8988T (cell line): ENCODE data around the gene RIPK3.
"Not testable (repeated sequence)": the region's sequence is repeated elsewhere in the genome, so short reads cannot be mapped to it uniquely, and the experiment has no call there.

Experiments used
- DNase-seq: peaks from one replicate; pipeline ENCODE4 v3.0.0; 2011

The RIPK3 gene

DNA sequence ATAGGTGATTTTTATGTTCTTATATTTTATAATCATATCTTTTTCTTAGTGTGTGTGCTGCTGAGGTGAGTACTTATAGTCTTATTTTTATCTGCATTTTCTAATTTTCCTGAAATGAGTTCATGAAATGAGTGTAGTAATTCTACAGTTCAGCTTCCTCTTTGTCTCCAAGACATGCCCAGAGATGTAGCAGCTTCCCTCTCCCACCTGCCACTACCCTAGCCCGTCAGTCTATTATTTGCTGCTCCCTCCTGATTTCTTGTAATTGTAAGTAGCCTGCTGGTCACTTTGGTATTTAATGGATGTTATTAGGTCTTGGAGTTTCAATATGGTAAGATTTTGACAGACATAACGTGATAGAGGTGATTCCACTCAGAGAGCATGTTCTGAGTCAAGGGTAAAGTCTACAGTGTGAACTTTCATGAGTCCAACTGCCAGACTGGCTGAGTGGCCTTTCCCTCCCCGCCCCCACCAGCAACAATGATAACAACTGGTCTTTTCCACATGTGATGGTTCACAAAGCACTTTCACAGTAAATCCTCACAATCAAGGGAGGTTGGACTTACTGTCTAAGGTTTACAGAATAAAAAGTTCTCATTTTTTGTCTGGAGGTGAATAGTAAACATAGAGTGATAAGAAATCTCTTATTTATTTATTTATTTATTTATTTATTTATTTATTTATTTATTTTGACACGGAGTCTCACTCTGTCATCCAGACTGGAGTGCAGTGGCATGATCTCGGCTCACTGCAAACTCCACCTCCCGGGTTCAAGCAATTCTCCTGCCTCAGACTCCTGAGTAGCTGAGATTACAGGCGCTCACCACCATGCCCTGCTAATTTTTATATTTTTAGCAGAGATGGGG is 4.2 kb upstream of the RIPK3 start:
- no peak for DNase-seq

DNA sequence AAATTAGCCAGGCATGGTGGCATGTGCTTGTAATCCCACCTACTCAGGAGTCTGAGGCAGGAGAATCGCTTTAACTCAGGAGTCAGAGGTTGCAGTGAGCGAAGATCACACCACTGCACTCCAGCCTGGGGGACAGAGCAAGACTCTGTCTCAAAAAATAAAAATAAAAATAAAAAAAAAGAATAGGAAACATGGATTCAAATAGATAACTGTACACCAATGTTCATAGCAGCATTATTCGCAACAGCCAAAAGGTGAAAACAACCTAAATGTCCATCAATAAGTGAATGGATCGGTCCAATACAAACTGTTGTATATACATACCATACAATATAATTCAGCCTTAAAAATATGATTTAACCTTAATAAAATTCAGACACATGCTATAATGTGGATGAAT is 3.1 kb upstream of the RIPK3 start:
- DNase-seq, result no peak

DNA sequence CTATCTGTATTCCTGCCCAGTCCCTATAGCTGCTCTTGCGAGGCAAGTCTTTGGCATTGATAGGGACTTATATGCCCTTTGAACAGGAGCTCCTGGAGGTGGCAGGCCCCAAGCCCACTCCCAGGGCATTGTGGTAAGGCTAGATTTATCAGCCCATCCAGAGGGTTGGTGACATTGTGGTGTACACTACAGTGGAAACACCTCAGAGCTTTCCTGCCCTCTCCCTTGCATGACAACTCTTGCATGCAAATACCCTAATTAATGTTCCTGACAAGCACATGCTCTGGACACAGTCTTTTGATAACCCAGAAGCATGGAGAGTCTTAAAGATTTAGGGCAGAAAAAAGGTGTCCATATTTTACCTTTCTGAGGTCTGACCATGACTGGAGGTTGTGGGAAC is 815 bp upstream of the RIPK3 start:
- no peak for DNase-seq

- no peak for DNase-seq
Observed at GRCh38 chr14:24338843-24339242, 948 bp downstream of the RIPK3 start.

DNA sequence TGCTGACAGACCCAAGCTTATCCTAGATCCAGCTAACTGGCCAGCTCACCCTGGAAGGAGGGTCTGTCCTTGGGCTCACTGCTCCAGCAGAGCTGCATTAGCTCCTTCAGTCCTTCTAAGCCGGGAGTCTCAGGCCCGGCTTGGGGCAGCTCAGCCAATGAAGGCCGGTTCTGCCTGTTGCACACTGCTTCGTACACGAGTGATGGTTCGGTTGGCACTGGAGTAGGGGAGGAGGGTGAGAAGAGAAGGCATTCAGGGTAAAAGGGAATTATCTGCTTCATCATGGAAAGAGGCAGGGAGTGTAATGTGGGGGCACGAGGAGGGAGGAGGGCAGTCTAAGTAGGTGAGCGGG is 2.0 kb downstream of the RIPK3 start:
- no peak for DNase-seq

DNA sequence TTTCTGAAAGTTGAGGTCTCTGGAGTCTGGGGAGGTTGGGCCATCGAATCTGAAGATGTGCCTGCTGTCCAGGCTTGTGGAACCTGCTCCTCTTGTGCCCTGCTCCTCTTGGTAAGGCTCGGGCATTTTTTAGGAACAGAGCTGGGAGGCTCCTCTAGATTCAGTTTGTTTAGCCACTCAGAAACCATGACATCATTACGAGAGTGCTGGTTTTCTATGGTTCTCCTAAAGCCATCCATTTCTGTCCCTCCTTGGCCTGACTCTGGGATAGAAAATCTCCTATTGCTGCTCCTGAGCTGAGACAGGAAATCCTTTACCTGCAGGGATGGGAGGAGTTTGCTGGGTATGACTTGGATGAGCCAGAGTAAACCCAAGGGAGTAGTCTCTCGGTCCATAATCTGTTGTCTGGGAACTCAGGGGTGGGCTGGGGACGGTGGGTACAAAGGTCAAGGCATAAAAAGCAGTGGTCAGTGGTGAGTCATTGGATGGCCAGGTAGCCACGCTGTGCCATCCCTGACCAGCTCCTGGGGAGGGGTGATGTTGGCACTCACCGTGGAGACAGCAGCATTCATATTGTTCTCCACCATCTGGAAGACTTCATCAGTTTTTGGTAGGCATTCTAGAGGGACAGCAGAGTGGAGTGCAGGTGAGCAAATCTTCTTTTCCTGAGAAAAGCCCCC is 2.5 kb downstream of the RIPK3 start:
- no peak for DNase-seq

GRCh38 chr14:24335461-24336171 is 4.2 kb downstream of the RIPK3 start:
- DNase-seq, result no peak

- DNase-seq, result no peak
Observed at GRCh38 chr14:24334431-24335291, 5.1 kb downstream of the RIPK3 start, which contains the start of gene ADCY4. TSS of gene ADCY4 (minus strand) at chr14:24335071. CDS start at chr14:24334652, 419 bp downstream.

DNA sequence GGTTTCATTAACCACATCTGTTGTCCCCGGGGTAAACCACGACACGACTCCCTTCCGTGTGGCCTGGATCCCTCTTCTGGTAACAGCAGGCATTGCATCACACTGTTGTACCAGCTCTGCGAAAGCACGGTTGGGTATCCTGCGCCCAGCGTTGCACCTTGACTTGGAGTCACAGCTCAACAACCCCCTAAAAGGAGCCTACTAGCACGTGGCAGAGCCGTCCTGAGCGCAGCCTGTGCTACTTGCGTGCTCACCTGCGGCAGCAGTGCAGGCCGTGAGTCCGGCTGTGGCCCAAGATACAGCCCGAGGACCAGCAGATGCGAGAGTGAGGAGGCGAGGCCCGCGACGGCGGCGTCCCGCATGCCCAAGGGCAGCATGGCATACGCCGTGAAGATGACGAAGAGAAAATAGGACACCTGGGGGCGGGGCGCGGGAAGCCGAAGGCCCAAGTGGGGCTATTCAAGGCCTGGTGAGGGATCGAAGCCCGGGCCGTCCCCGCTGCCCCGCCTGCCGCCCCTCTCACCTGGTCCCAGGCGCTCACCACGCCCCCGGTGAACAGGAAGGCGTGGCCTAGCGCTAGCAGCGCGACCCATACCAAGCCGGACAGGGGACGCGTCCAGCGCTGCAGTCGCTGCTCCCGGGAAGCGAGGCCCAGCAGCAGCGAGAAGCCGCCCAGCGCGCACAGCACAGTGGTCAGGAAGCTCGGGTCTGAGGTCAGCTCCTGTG is 7.4 kb downstream of the RIPK3 start:
- DNase-seq, result peak; percentile 79

GRCh38 chr14:24331731-24332267 is 8.0 kb downstream of the RIPK3 start:
- no peak for DNase-seq

- no peak for DNase-seq
Observed at GRCh38 chr14:24330973-24331674, 8.7 kb downstream of the RIPK3 start.

DNA sequence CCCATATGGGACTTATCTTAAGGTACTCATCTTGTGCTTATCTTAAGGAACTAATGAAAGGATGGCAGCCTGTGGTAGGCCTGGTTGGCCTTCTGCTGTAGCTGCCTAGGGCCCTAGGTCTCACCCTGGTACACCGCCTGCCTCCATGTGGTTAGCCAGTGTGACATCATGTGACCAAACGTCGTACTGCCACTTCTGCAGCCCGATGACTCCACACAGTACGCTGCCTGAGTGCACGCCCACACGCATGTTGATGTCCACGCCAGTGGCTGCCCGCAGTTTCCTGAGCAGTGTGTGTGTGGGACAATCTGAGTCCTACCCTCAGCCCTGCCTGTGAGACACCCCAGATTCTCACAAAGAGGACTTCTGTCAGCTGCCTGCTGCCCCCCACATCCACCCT is 10.1 kb downstream of the RIPK3 start:
- no peak for DNase-seq

- no peak for DNase-seq
Observed at GRCh38 chr14:24329073-24329663, 10.6 kb downstream of the RIPK3 start.

DNA sequence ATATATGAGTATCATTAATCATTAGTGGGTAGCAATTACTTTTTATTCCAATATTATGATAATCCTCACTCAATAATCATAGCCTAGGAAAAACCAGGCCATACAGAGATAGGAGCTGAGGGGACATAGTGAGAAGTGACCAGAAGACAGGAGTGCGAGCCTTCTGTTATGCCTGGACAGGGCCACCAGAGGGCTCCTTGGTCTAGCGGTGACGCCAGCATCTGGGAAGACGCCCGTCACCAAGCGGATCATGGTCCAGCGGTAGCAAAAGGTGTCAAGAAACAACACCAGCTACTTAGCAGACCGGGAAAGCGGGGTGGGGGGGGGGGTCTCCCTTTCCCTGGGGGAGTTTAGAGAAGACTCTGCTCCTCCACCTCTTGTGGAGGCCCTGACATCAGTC is 11.9 kb downstream of the RIPK3 start:
- not testable (repeated sequence) for DNase-seq

DNA sequence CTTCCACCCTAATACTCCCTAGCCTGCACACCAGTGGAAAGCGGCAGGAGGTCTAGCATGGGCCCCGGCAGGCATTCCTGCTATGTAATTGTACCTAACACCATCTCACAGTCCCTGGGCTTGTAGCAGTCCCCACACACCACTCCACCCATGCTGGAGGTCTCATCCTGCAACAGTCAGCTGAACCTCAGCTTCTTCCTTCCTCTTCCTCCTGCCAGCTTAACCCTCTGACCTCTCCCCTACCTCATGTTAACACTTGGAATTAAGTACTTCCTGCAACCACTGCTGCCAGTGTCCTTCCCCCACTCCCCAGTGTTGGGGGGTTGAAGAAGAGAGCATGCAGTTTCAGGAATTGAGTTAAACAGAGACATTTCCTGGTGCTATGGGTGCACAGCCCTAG is 12.5 kb downstream of the RIPK3 start:
- no peak for DNase-seq

GRCh38 chr14:24325963-24326362 is 13.8 kb downstream of the RIPK3 start:
- DNase-seq, result no peak

- DNase-seq, result no peak
Observed at GRCh38 chr14:24325041-24325530, 14.7 kb downstream of the RIPK3 start.

- no peak for DNase-seq
Observed at GRCh38 chr14:24324024-24324423, 15.8 kb downstream of the RIPK3 start.

GRCh38 chr14:24323341-24323740 is 16.4 kb downstream of the RIPK3 start:
- no peak for DNase-seq

GRCh38 chr14:24322672-24323071 is 17.1 kb downstream of the RIPK3 start:
- no peak for DNase-seq
